Tibial nerve (tissue), 4 donors: Measurements from ENCODE around the gene FABP6.

Experiments
- EP300 ChIP-seq, 2 donors: sonication (generic); formaldehyde crosslinking; IDR thresholded peaks; one replicate each; pipeline ENCODE4 v1.6.1; 2017; ENCODE audit warnings: antibody characterized with exemption in 2 of 2, mild to moderate bottlenecking in 1 of 2
- POLR2A ChIP-seq, 2 donors: fragments of 450-650 bp; IDR thresholded peaks; one replicate each; pipeline ENCODE4 v1.6.1; 2017; ENCODE audit warnings: antibody characterized with exemption in 2 of 2, mild to moderate bottlenecking in 2 of 2, moderate library complexity in 2 of 2
- TF ChIP-seq, protein P1 (sequence below), 5 experiments: fragments of 200-600 bp in 3 of 5; fragments of 450-650 bp in 2 of 5; sonication (generic) in 3 of 5; IDR thresholded peaks; one replicate each; pipeline ENCODE4 v1.5.1; 2016 to 2019; ENCODE audit warnings: antibody characterized with exemption in 5 of 5, mild to moderate bottlenecking in 3 of 5, moderate library complexity in 2 of 5

DNA sequence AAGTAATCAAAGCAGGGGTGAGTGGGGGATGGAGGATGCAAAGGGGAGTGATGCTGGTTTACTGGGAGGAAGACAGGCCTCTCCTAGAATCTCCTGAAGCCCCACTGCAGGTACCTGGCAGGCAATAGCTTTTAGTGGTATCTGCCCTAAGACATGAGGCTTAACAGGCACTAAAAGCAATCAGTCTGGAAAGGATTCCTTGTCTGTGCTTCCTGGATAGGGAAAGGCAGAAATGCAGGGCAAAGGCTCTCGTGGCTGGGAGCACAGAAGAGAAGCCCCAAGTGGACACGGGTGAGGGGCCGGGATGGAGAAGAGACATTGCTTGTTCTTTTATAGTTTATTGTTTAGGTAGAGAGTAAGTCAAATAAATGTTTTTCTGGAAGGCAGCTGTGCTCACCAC lies 43.0 kb downstream of the FABP6 start:
- TF ChIP-seq POLR2A (IDR thresholded peaks at IDR 0.05) (no peak), EP300 (IDR thresholded peaks at IDR 0.05) (no peak)
- TF ChIP-seq, protein P1, sequence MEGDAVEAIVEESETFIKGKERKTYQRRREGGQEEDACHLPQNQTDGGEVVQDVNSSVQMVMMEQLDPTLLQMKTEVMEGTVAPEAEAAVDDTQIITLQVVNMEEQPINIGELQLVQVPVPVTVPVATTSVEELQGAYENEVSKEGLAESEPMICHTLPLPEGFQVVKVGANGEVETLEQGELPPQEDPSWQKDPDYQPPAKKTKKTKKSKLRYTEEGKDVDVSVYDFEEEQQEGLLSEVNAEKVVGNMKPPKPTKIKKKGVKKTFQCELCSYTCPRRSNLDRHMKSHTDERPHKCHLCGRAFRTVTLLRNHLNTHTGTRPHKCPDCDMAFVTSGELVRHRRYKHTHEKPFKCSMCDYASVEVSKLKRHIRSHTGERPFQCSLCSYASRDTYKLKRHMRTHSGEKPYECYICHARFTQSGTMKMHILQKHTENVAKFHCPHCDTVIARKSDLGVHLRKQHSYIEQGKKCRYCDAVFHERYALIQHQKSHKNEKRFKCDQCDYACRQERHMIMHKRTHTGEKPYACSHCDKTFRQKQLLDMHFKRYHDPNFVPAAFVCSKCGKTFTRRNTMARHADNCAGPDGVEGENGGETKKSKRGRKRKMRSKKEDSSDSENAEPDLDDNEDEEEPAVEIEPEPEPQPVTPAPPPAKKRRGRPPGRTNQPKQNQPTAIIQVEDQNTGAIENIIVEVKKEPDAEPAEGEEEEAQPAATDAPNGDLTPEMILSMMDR (IDR thresholded peaks at IDR 0.05), result no peak
